K562 (cell line): ENCODE data around the gene HOXA2. TPM values are rescaled to one million over a fixed set of nuclear protein-coding genes. Genes with fewer than 3 reads are reported as not detected.
A peak's percentile ranks its signal among the peaks of the same experiment; 100 is the strongest.

Experiments
- CBX3 ChIP-seq, 2 experiments: IDR thresholded peaks; 1 replicate in 1 of 2; 2 replicates in 1 of 2; pipeline ENCODE4 v1.6.1; 2012; ENCODE audit warnings: inconsistent platforms in 2 of 2, low read length in 2 of 2, borderline replicate concordance in 1 of 2, control low read depth in 1 of 2
- CSDE1 ChIP-seq, 2 experiments: fragments of 450-650 bp; IDR thresholded peaks; 2 replicates each; pipeline ENCODE4 v1.6.1; 2016; ENCODE audit warnings: mild to moderate bottlenecking in 1 of 2
- ELF2 ChIP-seq: fragments of 250-450 bp; sonication (Bioruptor Pico); IDR thresholded peaks from 2 replicates; pipeline ENCODE4 v1.5.0; 2021; ENCODE audit warnings: mild to moderate bottlenecking
- HNRNPK ChIP-seq: fragments of 200-400 bp; formaldehyde crosslinking; IDR thresholded peaks from one replicate; pipeline ENCODE4 v1.6.1; 2018; ENCODE audit warnings: mild to moderate bottlenecking, low read depth, low read length; ENCODE audit not compliant: poor library complexity, severe bottlenecking
- ID3 ChIP-seq, 2 experiments: fragments of 250-450 bp in 1 of 2; fragments of 450-650 bp in 1 of 2; sonication (Bioruptor Pico) in 1 of 2; IDR thresholded peaks; 2 replicates each; pipeline versions ENCODE4 v1.6.1 to v1.8.0; 2016 to 2021; ENCODE audit warnings: mild to moderate bottlenecking in 2 of 2, moderate library complexity in 2 of 2, missing compliant biosample characterization in 1 of 2, missing genetic modification characterization in 1 of 2
- KDM1A ChIP-seq, 2 experiments: fragments of 450-650 bp; IDR thresholded peaks; 2 replicates each; pipeline ENCODE4 v1.6.1; 2016; ENCODE audit warnings: mild to moderate bottlenecking in 2 of 2
- MEIS2 ChIP-seq: fragments of 450-650 bp; IDR thresholded peaks from 2 replicates; pipeline ENCODE4 v1.6.1; 2014; ENCODE audit warnings: mild to moderate bottlenecking; ENCODE audit not compliant: partially characterized antibody
- NFIC ChIP-seq: fragments of 450-650 bp; IDR thresholded peaks from 2 replicates; pipeline ENCODE4 v1.6.1; 2017; ENCODE audit warnings: mild to moderate bottlenecking, inconsistent platforms
- PYGO2 ChIP-seq: fragments of 450-650 bp; IDR thresholded peaks from 2 replicates; pipeline ENCODE4 v1.6.1; 2016; ENCODE audit warnings: mild to moderate bottlenecking, missing genetic modification characterization, moderate library complexity, missing compliant biosample characterization
- SMAD4 ChIP-seq: fragments of 250-450 bp; sonication (Bioruptor Pico); conservative IDR thresholded peaks from 2 replicates; pipeline ENCODE4 v1.8.0; 2021; ENCODE audit warnings: inconsistent platforms, mild to moderate bottlenecking, moderate library complexity
- ZNF551 ChIP-seq: fragments of 250-450 bp; sonication (Bioruptor Pico); IDR thresholded peaks from 2 replicates; pipeline ENCODE4 v1.5.0; 2021; ENCODE audit warnings: mild to moderate bottlenecking, moderate library complexity
- polyA plus RNA-seq, 8 experiments: library from polyadenylated mRNA; depleted of rRNA in 4 of 8; stranded (reverse) in 5 of 8; unstranded in 3 of 8; fragments of >200 nt; fragmentation: Nextera tagmentation in 2 of 8; fragmentation: Illumina TruSeq in 1 of 8; extraction: Ambion mirVana in 2 of 8; extraction: Trizol in 1 of 8; gene quantifications; 2 replicates each; pipeline versions ENCODE4 v1.2.1 to v1.2.3, GENCODE V29; 2011 to 2014; ENCODE audit warnings: inconsistent platforms in 1 of 8, missing spikeins in 1 of 8
- total RNA-seq, 7 experiments: library from RNA; depleted of rRNA in 6 of 7; stranded (reverse); fragments of >200 nt in 6 of 7; fragmentation: Illumina TruSeq in 2 of 7; extraction: Trizol in 2 of 7; gene quantifications; 2 replicates each; pipeline versions ENCODE4 v1.2.1 to v1.2.3, GENCODE V29; 2011 to 2021; ENCODE audit warnings: low replicate concordance in 1 of 7
- TF ChIP-seq, protein P1 (sequence below): sonication (generic); formaldehyde crosslinking; IDR thresholded peaks from 2 replicates; pipeline ENCODE4 v1.8.1; 2022; ENCODE audit warnings: missing genetic modification reagents
- TF ChIP-seq, protein P2 (sequence below): IDR thresholded peaks from 2 replicates; pipeline ENCODE4 v1.6.1; 2011; ENCODE audit warnings: borderline replicate concordance, low read depth, mild to moderate bottlenecking, moderate library complexity, low read length; ENCODE audit not compliant: insufficient read depth, poor library complexity, severe bottlenecking
- TF ChIP-seq, protein P3 (sequence below): fragments of 450-650 bp; IDR thresholded peaks from 2 replicates; pipeline ENCODE4 v1.6.1; 2014; ENCODE audit warnings: low read depth, mild to moderate bottlenecking, moderate library complexity, borderline replicate concordance

Gene HOXA2
- total and polyA plus RNA-seq, 9 of the 15 experiments (the other 6 are each of a cell fraction or from before 2014, with no cell fraction given), result 0.04 TPM; not detected in 8

DNA sequence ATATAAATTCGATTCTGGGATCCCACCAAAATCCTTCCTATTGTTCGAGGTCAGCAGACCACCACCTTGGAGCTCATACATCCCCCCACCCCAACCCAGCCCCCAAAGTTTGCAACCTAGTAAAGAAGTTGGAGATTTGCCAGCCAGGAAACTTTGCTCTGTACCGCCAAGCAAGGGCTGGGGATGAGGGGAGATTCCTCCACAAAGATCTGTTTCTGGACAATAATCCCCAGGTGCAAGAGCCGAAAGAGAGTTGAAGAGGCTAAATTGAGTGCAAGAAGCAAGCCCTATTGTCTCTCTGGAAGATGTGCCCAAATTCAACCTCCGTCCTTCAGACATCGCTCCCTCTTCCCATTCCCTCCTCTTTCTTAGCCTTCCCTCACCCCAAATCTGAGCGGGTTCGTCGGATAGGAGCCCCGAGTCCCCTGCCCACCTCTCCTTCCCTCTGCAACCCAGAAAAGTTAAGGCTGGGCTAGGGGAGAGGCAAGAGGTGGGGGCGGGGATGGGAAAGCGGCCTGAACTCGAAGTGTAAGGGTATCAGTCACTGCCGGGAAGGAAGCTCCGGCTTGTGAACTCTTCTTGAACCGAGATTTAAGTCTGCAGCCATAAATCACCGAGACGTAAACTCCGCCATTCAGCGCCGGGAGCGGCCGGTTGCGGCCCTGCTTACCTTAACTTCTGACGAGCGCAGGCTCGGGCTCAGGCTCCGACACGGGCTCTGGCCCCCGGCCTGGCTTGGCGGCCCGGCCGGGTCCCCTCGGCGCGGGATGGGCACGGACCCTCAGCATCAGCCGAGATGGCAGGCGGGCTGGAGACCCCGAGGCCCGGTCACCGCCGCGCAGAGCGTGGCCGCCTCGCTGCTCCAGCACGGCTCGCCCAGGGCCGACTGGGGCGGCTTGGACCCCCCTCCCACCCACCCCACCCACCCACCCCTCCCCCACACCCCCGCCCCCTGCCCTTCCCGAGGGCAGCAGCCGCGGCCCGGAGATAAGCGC is 10.8 kb upstream of the HOXA2 start (continued):
- TF ChIP-seq, protein P1, sequence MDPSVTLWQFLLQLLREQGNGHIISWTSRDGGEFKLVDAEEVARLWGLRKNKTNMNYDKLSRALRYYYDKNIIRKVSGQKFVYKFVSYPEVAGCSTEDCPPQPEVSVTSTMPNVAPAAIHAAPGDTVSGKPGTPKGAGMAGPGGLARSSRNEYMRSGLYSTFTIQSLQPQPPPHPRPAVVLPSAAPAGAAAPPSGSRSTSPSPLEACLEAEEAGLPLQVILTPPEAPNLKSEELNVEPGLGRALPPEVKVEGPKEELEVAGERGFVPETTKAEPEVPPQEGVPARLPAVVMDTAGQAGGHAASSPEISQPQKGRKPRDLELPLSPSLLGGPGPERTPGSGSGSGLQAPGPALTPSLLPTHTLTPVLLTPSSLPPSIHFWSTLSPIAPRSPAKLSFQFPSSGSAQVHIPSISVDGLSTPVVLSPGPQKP (CRISPR knock-in tag), result no peak
- TF ChIP-seq SMAD4, result 0 out of 2 replicates have a peak, but pooled peaks have one; percentile 39
- peak; percentile 26; the same call in 1 of the 2 replicates for TF ChIP-seq NFIC
- peak; percentile 96 for TF ChIP-seq MEIS2
- no peak for TF ChIP-seq CBX3 (IDR thresholded peaks at IDR 0.05; ENCODE audit: borderline replicate concordance in 1 of 2, low read length in 2 of 2)
- peak; percentile 54 to 72; a peak in 3 of 4 replicates for TF ChIP-seq KDM1A (IDR thresholded peaks at IDR 0.05)
- TF ChIP-seq, protein P2, sequence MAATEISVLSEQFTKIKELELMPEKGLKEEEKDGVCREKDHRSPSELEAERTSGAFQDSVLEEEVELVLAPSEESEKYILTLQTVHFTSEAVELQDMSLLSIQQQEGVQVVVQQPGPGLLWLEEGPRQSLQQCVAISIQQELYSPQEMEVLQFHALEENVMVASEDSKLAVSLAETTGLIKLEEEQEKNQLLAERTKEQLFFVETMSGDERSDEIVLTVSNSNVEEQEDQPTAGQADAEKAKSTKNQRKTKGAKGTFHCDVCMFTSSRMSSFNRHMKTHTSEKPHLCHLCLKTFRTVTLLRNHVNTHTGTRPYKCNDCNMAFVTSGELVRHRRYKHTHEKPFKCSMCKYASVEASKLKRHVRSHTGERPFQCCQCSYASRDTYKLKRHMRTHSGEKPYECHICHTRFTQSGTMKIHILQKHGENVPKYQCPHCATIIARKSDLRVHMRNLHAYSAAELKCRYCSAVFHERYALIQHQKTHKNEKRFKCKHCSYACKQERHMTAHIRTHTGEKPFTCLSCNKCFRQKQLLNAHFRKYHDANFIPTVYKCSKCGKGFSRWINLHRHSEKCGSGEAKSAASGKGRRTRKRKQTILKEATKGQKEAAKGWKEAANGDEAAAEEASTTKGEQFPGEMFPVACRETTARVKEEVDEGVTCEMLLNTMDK, result no peak
- TF ChIP-seq CSDE1 (IDR thresholded peaks at IDR 0.05), result no peak
- no peak for TF ChIP-seq ID3 (CRISPR knock-in tag; IDR thresholded peaks at IDR 0.05)
- TF ChIP-seq ID3 (tag; IDR thresholded peaks at IDR 0.05), result no peak
- TF ChIP-seq PYGO2 (tag), result no peak
- TF ChIP-seq ELF2 (CRISPR knock-in tag), result no peak
- TF ChIP-seq, protein P3, sequence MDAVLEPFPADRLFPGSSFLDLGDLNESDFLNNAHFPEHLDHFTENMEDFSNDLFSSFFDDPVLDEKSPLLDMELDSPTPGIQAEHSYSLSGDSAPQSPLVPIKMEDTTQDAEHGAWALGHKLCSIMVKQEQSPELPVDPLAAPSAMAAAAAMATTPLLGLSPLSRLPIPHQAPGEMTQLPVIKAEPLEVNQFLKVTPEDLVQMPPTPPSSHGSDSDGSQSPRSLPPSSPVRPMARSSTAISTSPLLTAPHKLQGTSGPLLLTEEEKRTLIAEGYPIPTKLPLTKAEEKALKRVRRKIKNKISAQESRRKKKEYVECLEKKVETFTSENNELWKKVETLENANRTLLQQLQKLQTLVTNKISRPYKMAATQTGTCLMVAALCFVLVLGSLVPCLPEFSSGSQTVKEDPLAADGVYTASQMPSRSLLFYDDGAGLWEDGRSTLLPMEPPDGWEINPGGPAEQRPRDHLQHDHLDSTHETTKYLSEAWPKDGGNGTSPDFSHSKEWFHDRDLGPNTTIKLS, result no peak
- peak; percentile 78 for TF ChIP-seq HNRNPK
- TF ChIP-seq ZNF551, result no peak
